ENCODE data around the gene TIMP2.

TIMP2 gene

GRCh38 chr17:78819806-78820792 is 105.1 kb downstream of the TIMP2 start:
- Histone ChIP-seq H3K27ac (ENCODE audit: low read length) (peak overlapping the region; percentile 58; the same call in 1 of the 2 replicates), H3K36me3 (ENCODE audit: insufficient read depth, low read length) (peaks cover 92% of the 10 kb centered on the region), H3K4me3 (ENCODE audit: low read depth in 1 of 2, low read length in 2 of 2) (no peak overlapping the region), H3K4me2 (ENCODE audit: insufficient read depth, low read length) (no peak overlapping the region), H3K27me3 (ENCODE audit: insufficient read depth, low read length, poor library complexity) (no peaks in the 10 kb centered on the region), H3K79me2 (ENCODE audit: insufficient read depth, low read length) (peaks cover 2% of the 10 kb centered on the region; the same call in 1 of the 2 replicates), H3K9ac (ENCODE audit: low read depth, low read length) (no peak overlapping the region; the same call in 1 of the 2 replicates), H2AFZ (ENCODE audit: low read depth, low read length) (no peak overlapping the region), H4K20me1 (ENCODE audit: insufficient read depth, low read length) (peaks cover 35% of the 10 kb centered on the region), H3K4me1 (ENCODE audit: insufficient read depth, low read length) (peaks cover 37% of the 10 kb centered on the region), H3K9me3 (ENCODE audit: insufficient read depth, low read length, severe bottlenecking) (no peaks in the 10 kb centered on the region)
- ATAC-seq (ENCODE audit: insufficient read depth, low read depth) (no peak), DNase-seq (no peak)
- TF ChIP-seq CTCF (IDR thresholded peaks at IDR 0.05; ENCODE audit: borderline replicate concordance, extremely low read depth, low read length, poor library complexity, severe bottlenecking) = no peak
- no peak for TF ChIP-seq EZH2 (IDR thresholded peaks at IDR 0.05; ENCODE audit: borderline replicate concordance, low read depth, low read length, severe bottlenecking)

GRCh38 chr17:78819402-78819801 is 105.8 kb downstream of the TIMP2 start:
- Histone ChIP-seq H3K79me2 (ENCODE audit: insufficient read depth, low read length) (peaks cover 2% of the 10 kb centered on the region; the same call in 1 of the 2 replicates), H2AFZ (ENCODE audit: low read depth, low read length) (no peak overlapping the region), H3K9me3 (ENCODE audit: insufficient read depth, low read length, severe bottlenecking) (no peaks in the 10 kb centered on the region), H3K27me3 (ENCODE audit: insufficient read depth, low read length, poor library complexity) (no peaks in the 10 kb centered on the region), H4K20me1 (ENCODE audit: insufficient read depth, low read length) (peaks cover 32% of the 10 kb centered on the region), H3K36me3 (ENCODE audit: insufficient read depth, low read length) (peaks cover 92% of the 10 kb centered on the region), H3K4me2 (ENCODE audit: insufficient read depth, low read length) (peak overlapping the region; percentile 8; the same call in 1 of the 2 replicates), H3K4me1 (ENCODE audit: insufficient read depth, low read length) (peaks cover 37% of the 10 kb centered on the region), H3K9ac (ENCODE audit: low read depth, low read length) (no peak overlapping the region; the same call in 1 of the 2 replicates), H3K4me3 (ENCODE audit: low read depth in 1 of 2, low read length in 2 of 2) (no peak overlapping the region), H3K27ac (ENCODE audit: low read length) (peak overlapping the region; percentile 58)
- no peak for ATAC-seq (ENCODE audit: insufficient read depth, low read depth)
- no peak for TF ChIP-seq CTCF (IDR thresholded peaks at IDR 0.05; ENCODE audit: borderline replicate concordance, extremely low read depth, low read length, poor library complexity, severe bottlenecking)
- TF ChIP-seq EZH2 (IDR thresholded peaks at IDR 0.05; ENCODE audit: borderline replicate concordance, low read depth, low read length, severe bottlenecking) = no peak
- no peak for DNase-seq

GRCh38 chr17:78818932-78819331 is 106.3 kb downstream of the TIMP2 start:
- DNase-seq = peak; percentile 56
- no peak overlapping the region for H3K4me3 ChIP-seq (ENCODE audit: low read depth in 1 of 2, low read length in 2 of 2)
- no peaks in the 10 kb centered on the region for H3K9me3 ChIP-seq (ENCODE audit: insufficient read depth, low read length, severe bottlenecking)
- peak; percentile 90 for ATAC-seq (ENCODE audit: insufficient read depth, low read depth)
- peak overlapping the region; percentile 0; the same call in 1 of the 2 replicates for H3K9ac ChIP-seq (ENCODE audit: low read depth, low read length)
- H3K4me1 ChIP-seq (ENCODE audit: insufficient read depth, low read length) = peaks cover 37% of the 10 kb centered on the region
- H3K36me3 ChIP-seq (ENCODE audit: insufficient read depth, low read length) = peaks cover 92% of the 10 kb centered on the region
- H2AFZ ChIP-seq (ENCODE audit: low read depth, low read length) = no peak overlapping the region
- H3K79me2 ChIP-seq (ENCODE audit: insufficient read depth, low read length) = peaks cover 2% of the 10 kb centered on the region; the same call in 1 of the 2 replicates
- no peak for TF ChIP-seq CTCF (IDR thresholded peaks at IDR 0.05; ENCODE audit: borderline replicate concordance, extremely low read depth, low read length, poor library complexity, severe bottlenecking)
- no peak for TF ChIP-seq EZH2 (IDR thresholded peaks at IDR 0.05; ENCODE audit: borderline replicate concordance, low read depth, low read length, severe bottlenecking)
- peaks cover 28% of the 10 kb centered on the region for H4K20me1 ChIP-seq (ENCODE audit: insufficient read depth, low read length)
- H3K27me3 ChIP-seq (ENCODE audit: insufficient read depth, low read length, poor library complexity) = no peaks in the 10 kb centered on the region
- peak overlapping the region; percentile 58 for H3K27ac ChIP-seq (ENCODE audit: low read length)
- peak overlapping the region; percentile 21; the same call in 1 of the 2 replicates for H3K4me2 ChIP-seq (ENCODE audit: insufficient read depth, low read length)

All from DND-41 (cell line).